GM21390 (cell line): ENCODE measurements around the gene SGF29.
"Not testable (repeated sequence)": the region's sequence is repeated elsewhere in the genome, so short reads cannot be mapped to it uniquely, and the experiment has no call there.

ENCODE experiments used
- ATAC-seq: cut with Tn5 transposase; IDR thresholded peaks from one replicate; pipeline ENCODE4 v1.9.1; 2021; ENCODE audit not compliant: unreplicated experiment

Gene SGF29

GRCh38 chr16:28592979-28593553 lies 39.3 kb downstream of the SGF29 start:
- no peak for ATAC-seq

- not testable (repeated sequence) for ATAC-seq
Observed at GRCh38 chr16:28595451-28595850, 41.7 kb downstream of the SGF29 start.

DNA sequence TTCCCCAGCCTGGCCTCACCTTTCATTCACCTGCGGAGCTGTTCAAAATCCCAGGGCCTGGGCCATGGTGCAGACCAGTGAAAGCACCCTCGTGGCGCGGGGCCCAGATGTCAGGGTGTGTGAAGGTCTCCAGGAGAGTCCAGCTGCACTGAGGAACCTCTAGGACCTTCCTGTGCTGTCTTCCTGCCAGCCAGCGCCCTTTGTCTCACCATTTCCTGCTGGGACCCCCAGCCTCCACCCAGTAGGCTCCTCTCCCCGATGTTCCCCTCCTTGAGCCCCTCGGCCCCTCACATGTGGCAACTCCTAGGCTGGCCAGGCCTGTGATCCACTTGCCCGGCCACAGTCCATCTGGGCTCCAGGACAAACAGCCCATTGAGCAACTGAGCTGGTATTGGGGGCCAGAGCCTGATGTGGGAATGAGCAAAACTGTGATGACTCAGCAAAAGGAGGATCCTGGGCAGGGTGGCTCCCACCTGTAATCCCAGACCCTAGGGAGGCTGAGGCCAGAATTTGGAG lies 42.5 kb downstream of the SGF29 start:
- ATAC-seq = no peak

DNA sequence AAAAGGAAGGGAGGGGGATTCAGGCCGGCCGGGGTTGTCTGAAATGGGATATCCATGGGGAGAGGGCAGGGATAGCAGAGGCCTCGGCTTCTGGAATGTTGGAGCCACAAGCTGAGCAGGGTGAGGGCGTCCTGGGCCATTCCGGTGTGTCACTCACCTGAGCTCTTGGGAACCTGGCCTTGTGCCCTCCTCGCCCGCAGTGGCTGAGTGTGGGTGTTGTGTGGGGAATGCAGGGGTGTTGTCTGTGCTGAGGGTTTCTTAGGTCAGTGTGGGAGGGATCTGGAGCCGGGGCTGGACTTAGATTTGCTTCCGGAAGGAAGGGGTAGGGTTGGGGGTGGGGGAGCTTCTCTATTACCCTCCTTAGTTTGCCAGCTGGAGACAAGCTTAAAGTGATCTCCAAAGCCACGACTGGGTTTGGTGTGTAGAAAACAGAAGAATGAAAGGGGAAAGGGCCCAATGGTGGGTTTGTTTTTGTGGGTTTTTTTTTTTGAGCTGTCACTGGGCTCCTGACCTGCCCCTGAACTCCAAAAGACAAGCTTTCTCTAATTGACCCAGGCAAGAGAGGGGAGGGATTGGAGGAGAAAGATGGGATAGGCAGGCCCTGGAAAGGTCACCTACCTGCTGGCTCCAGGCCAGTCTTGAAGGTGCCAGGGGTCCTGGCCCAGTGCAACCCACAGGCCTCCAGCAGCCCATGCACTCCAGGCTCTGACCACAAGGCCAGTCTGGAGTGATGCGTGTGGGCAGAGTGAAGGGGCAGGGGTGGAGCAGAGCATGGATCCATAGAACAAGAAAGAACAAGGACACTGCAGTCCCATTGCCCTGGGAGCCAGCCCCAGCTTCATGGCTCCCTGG lies 43.3 kb downstream of the SGF29 start, which contains the start of gene SULT1A2:
Gene SULT1A2, minus strand, starts transcription at position 211 of the 852 bp plus-strand sequence. CDS start 1,120 bp downstream, outside the sequence.
- ATAC-seq = no peak

- ATAC-seq = no peak
Observed at GRCh38 chr16:28597692-28598261, 44.1 kb downstream of the SGF29 start.

DNA sequence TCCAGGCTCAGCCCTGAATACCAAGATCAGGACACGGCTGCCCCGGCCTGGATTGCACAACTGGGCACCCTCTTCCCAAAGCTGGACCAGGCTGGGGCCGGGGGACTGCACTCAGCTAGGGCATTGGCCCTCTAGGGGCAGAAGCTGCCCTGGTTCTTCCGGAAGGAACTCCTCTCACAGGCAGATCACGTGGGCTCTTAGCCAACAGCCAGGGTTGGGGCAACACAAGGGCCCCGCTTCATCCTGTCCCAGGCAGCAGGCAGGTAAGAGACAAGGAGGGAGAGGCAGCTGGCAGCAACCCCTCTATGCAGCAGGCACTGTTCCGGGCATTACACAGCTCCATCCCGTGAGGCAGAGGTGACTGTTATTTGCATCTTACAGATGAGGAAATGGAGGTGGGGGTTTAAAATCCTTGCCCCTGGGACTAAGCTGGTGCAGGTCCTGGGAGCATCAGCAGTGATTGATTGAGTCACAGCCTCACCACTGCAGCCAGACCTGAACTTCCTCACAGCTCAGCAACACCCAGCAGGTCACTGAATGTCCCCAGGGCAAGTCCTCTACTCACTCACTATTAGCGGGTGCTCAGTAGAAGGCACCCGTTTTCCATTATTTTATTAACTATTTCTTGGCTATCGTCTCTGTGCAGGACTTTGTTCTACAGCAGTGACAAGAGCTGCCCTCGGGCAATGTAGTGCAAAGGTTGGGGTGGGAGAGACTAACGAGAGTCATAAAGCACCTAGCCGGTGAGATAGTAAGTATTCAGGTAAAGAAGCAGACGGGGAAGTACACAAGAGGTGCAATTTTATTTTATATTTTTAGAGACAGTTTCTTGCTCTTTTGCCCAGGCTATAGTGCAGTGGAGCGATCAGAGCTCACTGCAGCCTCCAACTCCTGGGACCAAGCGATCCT lies 45.9 kb downstream of the SGF29 start:
- peak; percentile 63 for ATAC-seq

- ATAC-seq = not testable (repeated sequence)
Observed at GRCh38 chr16:28600965-28601364, 47.2 kb downstream of the SGF29 start.

DNA sequence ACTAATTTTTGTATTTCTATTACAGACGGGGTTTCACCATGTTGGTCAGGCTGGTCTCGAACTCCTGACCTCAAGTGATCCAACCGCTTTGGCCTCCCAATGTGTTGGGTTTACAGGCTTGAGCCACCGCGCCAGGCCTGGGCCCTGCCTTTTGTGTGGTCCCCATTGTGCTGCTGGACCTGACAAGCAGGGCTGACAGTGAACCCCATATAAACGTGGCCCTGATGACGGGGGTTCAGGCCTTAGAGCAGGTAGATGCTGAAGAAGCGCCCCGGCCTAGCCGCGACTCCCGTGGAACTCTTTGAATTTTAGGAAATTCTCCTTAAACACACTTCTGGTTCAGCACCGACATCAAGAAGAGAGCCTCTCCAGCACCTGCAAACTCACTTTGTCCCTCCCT lies 47.9 kb downstream of the SGF29 start:
- not testable (repeated sequence) for ATAC-seq

DNA sequence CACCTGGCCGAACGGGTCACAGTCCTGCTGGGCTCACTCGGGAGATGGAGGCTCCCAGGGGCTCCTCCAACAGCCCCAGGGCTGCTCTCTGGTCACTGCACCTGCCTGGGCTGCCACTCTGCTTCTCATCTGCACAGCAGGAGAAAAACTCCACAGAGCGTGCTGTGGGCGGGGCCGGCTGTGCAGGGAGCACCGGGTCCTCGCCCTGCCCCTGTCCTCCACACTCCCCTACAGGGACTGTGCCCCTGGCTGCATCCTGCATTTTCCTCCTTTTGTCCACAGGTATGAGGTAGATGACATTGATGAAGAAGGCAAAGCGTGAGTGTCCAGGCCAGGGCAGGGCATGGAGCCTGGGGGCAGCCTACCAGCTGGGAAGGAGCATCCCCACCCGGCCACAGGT lies 48.3 kb downstream of the SGF29 start:
- ATAC-seq = not testable (repeated sequence)

GRCh38 chr16:28602529-28602928 lies 48.8 kb downstream of the SGF29 start:
- ATAC-seq = no peak

DNA sequence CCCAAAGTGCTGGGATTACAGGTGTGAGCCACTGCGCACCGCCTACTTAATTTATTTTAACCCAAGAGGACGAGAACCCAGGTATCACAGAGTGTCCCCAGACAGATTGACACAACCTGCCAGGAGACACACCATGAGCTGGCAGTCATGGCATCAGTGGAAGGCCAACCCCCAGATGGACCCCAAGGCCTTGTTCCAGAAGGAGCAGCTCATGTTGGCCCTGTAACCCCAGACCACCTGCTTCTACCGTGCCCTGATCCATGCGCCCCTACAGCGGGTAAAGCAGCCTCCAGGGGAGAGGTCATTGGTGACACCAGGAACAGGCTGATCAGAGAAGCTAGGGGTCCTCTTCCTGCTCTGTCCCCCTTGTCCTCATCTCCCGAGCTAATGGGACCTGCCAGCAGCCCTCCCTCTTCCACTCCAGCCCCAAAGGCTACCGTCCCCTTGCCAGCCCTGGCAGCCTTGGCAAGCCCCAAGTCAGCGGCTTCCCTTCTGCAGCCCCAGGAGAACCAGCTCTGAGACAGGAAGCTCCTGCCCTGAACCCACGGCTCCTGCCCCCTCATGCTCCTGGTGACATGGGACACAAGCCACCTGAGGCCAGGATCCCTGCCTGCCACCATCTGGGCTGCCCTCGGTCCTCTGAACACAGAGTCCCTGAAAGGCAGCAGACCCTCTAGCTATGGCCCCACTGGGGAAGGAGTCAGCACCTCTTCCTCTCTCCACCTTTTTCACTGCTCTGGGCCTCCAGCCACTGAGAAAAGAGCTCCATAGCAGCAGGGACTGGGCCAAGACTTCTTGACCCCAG lies 49.9 kb downstream of the SGF29 start:
- ATAC-seq = no peak

GRCh38 chr16:28604186-28604565 lies 50.5 kb downstream of the SGF29 start:
- ATAC-seq = no peak

DNA sequence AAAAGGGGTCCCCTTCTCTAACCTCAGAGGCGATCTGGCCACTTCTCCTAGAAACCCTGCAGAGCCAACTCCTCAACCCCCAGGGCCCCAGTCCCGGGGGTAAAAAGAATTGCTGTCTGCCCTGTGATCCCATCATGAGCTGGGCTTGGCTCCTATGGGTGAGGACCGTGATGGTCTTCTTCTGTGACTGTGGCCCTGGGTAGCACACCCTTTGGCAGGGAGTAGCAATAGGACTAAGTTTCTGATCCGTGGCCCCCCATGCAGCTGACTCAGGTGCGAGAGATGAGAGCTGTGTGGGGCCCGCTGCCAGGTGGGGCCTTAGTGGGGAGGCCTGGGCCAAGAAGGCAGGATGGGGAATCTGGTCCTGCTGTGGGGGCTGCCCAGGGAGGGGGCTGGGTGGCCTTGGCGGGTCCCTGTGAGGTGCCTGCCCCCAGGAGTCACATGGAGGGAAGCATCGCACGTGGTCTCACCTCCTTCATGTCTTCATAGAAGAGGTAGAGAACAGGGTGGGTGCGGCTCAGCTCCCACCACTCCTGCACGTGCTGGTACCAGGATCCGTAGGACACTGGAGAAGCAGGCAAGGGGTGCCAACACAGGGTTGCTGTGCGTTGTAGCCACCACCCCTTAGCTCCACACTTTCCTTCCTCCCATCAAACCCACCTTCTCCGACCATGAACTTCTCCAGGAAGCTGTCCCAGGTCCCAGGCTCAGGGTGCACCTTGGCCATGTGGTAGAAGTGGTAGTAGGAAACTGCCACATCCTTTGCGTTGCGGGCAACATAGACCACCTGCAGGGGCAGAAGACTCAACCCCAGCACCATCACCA lies 52.8 kb downstream of the SGF29 start:
- no peak for ATAC-seq

DNA sequence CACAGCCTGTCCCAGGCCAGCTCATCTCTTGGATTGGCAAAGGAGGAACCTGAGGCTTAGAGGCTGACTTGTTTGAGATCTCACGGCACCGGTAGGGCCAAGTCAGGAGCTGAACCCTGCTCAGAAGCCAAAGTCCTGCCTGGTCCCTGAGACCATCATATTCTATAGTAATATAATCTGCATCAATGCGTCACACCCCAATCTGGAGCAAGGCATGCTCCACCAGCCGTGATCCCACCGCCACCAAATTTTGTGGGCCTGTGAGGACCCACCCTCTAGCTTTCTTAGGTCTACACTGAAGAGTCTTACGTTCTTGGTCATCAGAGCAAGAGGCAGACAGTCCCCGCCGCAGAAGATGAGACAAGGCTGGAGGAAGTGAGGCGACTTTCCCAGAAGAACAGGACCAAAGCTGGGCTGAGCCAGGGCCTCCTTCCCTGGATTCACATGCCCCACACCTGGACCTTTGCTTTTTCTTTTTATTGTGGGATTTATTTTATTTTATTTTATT lies 53.5 kb downstream of the SGF29 start:
- no peak for ATAC-seq

DNA sequence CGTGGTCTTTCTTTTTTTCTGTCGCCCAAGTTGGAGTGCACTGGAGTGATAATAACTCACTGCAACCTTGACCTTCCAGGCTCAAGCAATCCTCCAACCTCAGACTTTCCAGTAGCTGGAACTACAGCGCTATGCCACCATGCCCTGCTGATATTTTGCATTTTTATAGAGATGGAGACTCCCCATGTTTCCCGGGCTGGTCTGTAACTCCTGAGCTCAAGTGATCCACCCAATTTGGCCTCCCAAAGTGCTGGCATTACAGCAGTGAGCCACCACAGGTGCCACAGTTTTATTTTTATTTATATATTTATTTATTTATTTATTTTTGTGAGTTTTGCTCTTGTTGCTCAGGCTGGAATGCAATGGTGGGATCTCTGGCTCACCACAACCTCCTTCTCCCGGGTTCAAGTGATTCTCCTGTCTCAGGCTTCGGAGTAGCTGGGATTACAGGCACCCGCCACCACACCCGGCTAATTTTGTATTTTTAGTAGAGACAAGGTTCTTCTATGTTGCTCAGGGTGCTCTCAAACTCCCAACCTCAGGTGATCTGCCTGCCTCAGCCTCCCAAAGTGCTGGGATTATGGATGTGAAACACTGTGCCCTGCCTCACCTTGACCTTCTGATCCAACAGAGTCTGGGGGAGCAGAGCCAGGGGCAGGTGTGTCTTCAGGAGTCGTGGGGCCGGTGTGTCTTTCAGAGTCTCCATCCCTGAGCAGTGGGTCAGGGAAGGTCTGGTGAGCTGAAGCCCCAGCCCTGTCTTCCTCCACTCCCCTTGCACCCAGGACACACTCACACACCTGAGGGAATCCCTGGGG lies 54.2 kb downstream of the SGF29 start:
- ATAC-seq = not testable (repeated sequence)

- not testable (repeated sequence) for ATAC-seq
Observed at GRCh38 chr16:28608496-28608808, 54.7 kb downstream of the SGF29 start.

- not testable (repeated sequence) for ATAC-seq
Observed at GRCh38 chr16:28608867-28609596, 55.3 kb downstream of the SGF29 start.
